ENCODE data around the gene ANXA7. TPM values are rescaled to one million over a fixed set of nuclear protein-coding genes. Genes with fewer than 3 reads are reported as not detected.

ANXA7 gene
- total RNA-seq, 1 experiment from 2014 or later: 67.8 TPM

DNA sequence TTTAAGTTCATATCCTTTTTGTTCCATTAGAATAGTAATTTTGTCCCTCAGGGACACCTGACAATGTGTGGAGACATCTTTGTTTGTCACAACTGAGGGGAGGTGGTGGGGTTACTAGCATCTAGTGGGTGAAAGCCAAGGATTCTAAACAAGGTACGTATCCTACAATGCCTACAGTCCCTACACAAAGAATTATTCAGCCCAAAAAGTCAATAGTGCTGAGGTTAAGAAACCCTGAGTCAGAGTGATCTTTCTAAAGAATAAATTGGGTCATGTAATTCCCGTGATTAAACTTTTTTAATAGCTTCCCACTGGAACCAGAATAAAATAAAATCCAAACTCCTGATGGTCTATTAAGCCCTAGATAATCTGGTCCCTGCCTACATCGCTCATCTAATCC lies 2.7 kb upstream of the ANXA7 start:
- no peaks in the 10 kb centered on the region for H3K27me3 Mint-ChIP-seq (ENCODE audit: low read depth)
- CTCF ChIA-PET: no interaction called here
- H3K27ac Mint-ChIP-seq: no peak overlapping the region
- DNase-seq (ENCODE audit: low spot score) (no peak), ATAC-seq (no peak)
- H3K4me1 Mint-ChIP-seq: peaks cover 19% of the 10 kb centered on the region
- H3K36me3 Mint-ChIP-seq: no peaks in the 10 kb centered on the region
- TF ChIP-seq, protein P1, sequence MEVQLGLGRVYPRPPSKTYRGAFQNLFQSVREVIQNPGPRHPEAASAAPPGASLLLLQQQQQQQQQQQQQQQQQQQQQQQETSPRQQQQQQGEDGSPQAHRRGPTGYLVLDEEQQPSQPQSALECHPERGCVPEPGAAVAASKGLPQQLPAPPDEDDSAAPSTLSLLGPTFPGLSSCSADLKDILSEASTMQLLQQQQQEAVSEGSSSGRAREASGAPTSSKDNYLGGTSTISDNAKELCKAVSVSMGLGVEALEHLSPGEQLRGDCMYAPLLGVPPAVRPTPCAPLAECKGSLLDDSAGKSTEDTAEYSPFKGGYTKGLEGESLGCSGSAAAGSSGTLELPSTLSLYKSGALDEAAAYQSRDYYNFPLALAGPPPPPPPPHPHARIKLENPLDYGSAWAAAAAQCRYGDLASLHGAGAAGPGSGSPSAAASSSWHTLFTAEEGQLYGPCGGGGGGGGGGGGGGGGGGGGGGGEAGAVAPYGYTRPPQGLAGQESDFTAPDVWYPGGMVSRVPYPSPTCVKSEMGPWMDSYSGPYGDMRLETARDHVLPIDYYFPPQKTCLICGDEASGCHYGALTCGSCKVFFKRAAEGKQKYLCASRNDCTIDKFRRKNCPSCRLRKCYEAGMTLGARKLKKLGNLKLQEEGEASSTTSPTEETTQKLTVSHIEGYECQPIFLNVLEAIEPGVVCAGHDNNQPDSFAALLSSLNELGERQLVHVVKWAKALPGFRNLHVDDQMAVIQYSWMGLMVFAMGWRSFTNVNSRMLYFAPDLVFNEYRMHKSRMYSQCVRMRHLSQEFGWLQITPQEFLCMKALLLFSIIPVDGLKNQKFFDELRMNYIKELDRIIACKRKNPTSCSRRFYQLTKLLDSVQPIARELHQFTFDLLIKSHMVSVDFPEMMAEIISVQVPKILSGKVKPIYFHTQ (CRISPR knock-in tag; IDR thresholded peaks at IDR 0.05): no peak
- TF ChIP-seq ELF4 (CRISPR knock-in tag; IDR thresholded peaks at IDR 0.05; ENCODE audit: low read depth) (no peak), TP53 (CRISPR knock-in tag; IDR thresholded peaks at IDR 0.05) (no peak)
- no peaks in the 10 kb centered on the region for H3K9me3 Mint-ChIP-seq
- no peak overlapping the region for H3K4me3 Mint-ChIP-seq
- POLR2A ChIA-PET: no interaction called here

DNA sequence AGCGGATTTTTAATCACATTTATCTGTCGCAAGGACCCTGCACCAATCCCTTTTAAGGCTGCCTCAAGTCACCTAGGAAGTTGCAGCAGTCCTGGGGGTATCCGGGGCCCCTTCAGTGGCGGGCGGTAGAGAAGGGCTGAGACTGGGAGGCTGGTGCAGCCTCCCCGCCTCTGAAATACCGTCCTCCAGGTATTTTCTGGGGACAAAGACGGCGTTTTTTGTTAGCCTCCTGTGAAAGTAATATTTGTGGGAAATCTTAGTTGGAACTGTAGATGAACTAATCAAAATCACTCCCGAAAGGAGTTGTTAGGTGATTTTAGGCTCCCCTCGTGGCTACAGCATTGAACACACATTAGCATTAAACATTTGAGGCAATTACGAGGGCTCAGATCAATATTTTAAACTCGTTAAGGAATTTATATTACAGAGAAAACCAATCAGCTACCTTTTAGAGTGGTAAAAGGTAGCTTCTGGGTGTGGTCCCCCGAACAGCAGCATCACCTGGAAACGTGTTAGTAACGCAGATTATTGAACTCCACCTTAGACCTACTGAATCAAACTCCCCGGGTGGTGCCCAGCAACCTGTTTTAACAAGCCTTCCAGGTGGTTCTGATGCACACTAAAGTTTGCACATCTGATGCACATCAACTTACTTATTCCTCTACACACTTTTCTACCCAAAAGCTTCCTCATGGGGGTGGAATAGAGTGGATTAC lies 530 bp upstream of the ANXA7 start:
- CTCF ChIA-PET: interaction anchor here (0.8 to 1.2 kb wide), 2 partner anchors 72 to 255 kb away, joined by 3 to 4 read pairs; no protein-coding TSS in a partner anchor
- Mint-ChIP-seq H3K27me3 (ENCODE audit: low read depth) (no peaks in the 10 kb centered on the region), H3K9me3 (no peaks in the 10 kb centered on the region), H3K4me3 (peak overlapping the region; percentile 80), H3K4me1 (peaks cover 28% of the 10 kb centered on the region), H3K36me3 (no peaks in the 10 kb centered on the region), H3K27ac (peak overlapping the region; percentile 82)
- POLR2A ChIA-PET: interaction anchor here (0.6 to 1.2 kb wide), 2 partner anchors 167 to 1091 kb away, joined by 3 to 6 read pairs; partner anchors contain the start of gene DNAJC9
- TF ChIP-seq ZNF423 (CRISPR knock-in tag; IDR thresholded peaks at IDR 0.05): 0 out of 2 replicates have a peak, but pooled peaks have one; percentile 52
- TF ChIP-seq NFE2L1 (CRISPR knock-in tag; IDR thresholded peaks at IDR 0.05): no peak
- ATAC-seq (peak; percentile 40; the same call in 1 of the 2 replicates), DNase-seq (ENCODE audit: low spot score) (no peak)

GRCh38 chr10:73413108-73413527 lies 740 bp downstream of the ANXA7 start:
- POLR2A ChIA-PET: interaction anchor here (0.6 to 1.2 kb wide), 2 partner anchors 35 to 166 kb away, joined by 3 read pairs; partner anchors contain the start of gene DNAJC9
- CTCF ChIA-PET: interaction anchor here (0.6 to 1.2 kb wide), 2 partner anchors 71 to 334 kb away, joined by 3 to 4 read pairs; no protein-coding TSS in a partner anchor
- ATAC-seq (peak; percentile 3), DNase-seq (ENCODE audit: low spot score) (peak; percentile 20)
- Mint-ChIP-seq H3K4me3 (peak overlapping the region; percentile 86), H3K27me3 (ENCODE audit: low read depth) (no peaks in the 10 kb centered on the region), H3K36me3 (no peaks in the 10 kb centered on the region), H3K4me1 (peaks cover 32% of the 10 kb centered on the region), H3K27ac (peak overlapping the region; percentile 89), H3K9me3 (no peaks in the 10 kb centered on the region)
- TF ChIP-seq KAT7 (CRISPR knock-in tag; IDR thresholded peaks at IDR 0.05; ENCODE audit: borderline replicate concordance): no peak
- no peak for TF ChIP-seq GRHL2 (CRISPR knock-in tag; IDR thresholded peaks at IDR 0.05; ENCODE audit: insufficient replicate concordance, severe bottlenecking)
- no peak for TF ChIP-seq JAZF1 (CRISPR knock-in tag; IDR thresholded peaks at IDR 0.05)
- no peak for TF ChIP-seq NFATC4 (CRISPR knock-in tag; IDR thresholded peaks at IDR 0.05)
- TF ChIP-seq ZNF263 (CRISPR knock-in tag; IDR thresholded peaks at IDR 0.05; ENCODE audit: low read depth): no peak
- TF ChIP-seq ZNF512 (CRISPR knock-in tag; IDR thresholded peaks at IDR 0.05; ENCODE audit: borderline replicate concordance): no peak
- no peak for TF ChIP-seq CREM (CRISPR knock-in tag; IDR thresholded peaks at IDR 0.05)
- TF ChIP-seq ARID4B (CRISPR knock-in tag; IDR thresholded peaks at IDR 0.05; ENCODE audit: borderline replicate concordance): no peak
- no peak for TF ChIP-seq ZSCAN18 (CRISPR knock-in tag; IDR thresholded peaks at IDR 0.05)
- no peak for TF ChIP-seq TEAD1 (CRISPR knock-in tag; IDR thresholded peaks at IDR 0.05)
- TF ChIP-seq JUN (CRISPR knock-in tag; IDR thresholded peaks at IDR 0.05): no peak
- TF ChIP-seq, protein P2, sequence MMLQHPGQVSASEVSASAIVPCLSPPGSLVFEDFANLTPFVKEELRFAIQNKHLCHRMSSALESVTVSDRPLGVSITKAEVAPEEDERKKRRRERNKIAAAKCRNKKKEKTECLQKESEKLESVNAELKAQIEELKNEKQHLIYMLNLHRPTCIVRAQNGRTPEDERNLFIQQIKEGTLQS (CRISPR knock-in tag; conservative IDR thresholded peaks at IDR 0.05): no peak
- TF ChIP-seq SOX15 (CRISPR knock-in tag; IDR thresholded peaks at IDR 0.05): no peak
- TF ChIP-seq, protein P3, sequence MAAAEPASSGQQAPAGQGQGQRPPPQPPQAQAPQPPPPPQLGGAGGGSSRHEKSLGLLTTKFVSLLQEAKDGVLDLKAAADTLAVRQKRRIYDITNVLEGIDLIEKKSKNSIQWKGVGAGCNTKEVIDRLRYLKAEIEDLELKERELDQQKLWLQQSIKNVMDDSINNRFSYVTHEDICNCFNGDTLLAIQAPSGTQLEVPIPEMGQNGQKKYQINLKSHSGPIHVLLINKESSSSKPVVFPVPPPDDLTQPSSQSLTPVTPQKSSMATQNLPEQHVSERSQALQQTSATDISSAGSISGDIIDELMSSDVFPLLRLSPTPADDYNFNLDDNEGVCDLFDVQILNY (CRISPR knock-in tag; IDR thresholded peaks at IDR 0.05): no peak
- no peak for TF ChIP-seq NFYB (CRISPR knock-in tag; conservative IDR thresholded peaks at IDR 0.05; ENCODE audit: low read depth)

Measured in WTC11 (cell line).